ENCODE results near the gene CHCHD3. TPM values are rescaled to one million over a fixed set of nuclear protein-coding genes. Genes with fewer than 3 reads are reported as not detected.
A peak's percentile ranks its signal among the peaks of the same experiment; 100 is the strongest.

Gene CHCHD3
- polyA plus RNA-seq, 3 donors = 30.5 to 56.7 (median 48.8) TPM

DNA sequence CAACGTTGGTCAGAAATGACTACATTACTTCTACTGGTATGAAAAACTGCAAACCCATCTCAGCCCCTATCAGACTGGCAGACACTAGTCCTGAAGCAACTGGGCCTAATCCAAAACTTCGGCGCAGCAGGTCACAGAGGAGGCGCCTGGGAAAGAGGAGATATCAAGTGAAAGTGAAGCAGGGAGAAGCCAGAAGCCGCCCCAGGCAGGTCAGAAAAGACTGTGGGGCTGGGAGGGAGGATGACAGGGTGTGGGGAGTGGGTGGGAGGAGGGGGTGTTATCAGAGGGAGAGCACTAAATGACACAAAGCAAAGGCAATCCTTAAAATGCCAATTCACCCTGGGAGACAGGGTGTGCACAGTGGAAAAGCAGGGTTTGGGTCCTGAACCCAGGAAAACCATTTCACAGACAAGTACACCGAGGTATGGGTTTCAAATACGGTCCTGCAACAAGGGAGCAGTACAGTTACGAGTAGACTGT is 731 bp downstream of the CHCHD3 start:
- Mint-ChIP-seq H3K27me3 (ENCODE audit: low read depth in 3 of 3) (peaks cover 0 to 3% (median 0%) of the 10 kb centered on the region in 3 donors), H3K27ac (peak overlapping the region; percentile 90 to 98 (median 95)), H3K36me3 (peaks cover 5 to 11% of the 10 kb centered on the region in 2 donors), H3K4me3 (peak overlapping the region; percentile 90 to 93), H3K4me1 (peaks cover 18% of the 10 kb centered on the region), H3K9me3 (peaks cover 0 to 2% (median 0%) of the 10 kb centered on the region in 7 donors)
- peak overlapping the region; percentile 82 for H3K4me2 ChIP-seq (replicated peaks; ENCODE audit: extremely low read depth, low read length, poor library complexity, severe bottlenecking)
- H3K79me2 ChIP-seq (ENCODE audit: insufficient read depth, low read length) = peaks cover 56% of the 10 kb centered on the region
- TF ChIP-seq CTCF (IDR thresholded peaks at IDR 0.05) = no peak
- H3K36me3 ChIP-seq (replicated peaks in 1 of 2; ENCODE audit: control insufficient read depth in 1 of 2, insufficient read depth in 2 of 2, low read length in 2 of 2) = no peaks in the 10 kb centered on the region
- no peaks in the 10 kb centered on the region for H3K9me3 ChIP-seq (replicated peaks in 1 of 2; ENCODE audit: control insufficient read depth in 1 of 2, insufficient read depth in 1 of 2, low read length in 2 of 2)
- peaks cover 9 to 14% of the 10 kb centered on the region in 2 donors for H3K4me1 ChIP-seq (ENCODE audit: control insufficient read depth in 1 of 2, insufficient read depth in 2 of 2, low read length in 2 of 2)
- H2AFZ ChIP-seq (ENCODE audit: insufficient read depth, low read depth, low read length, poor library complexity, severe bottlenecking) = peak overlapping the region; percentile 97
- peak overlapping the region; percentile 62 to 93 (median 91) for H3K4me3 ChIP-seq (replicated peaks in 1 of 3; ENCODE audit: low read depth in 2 of 3, low read length in 3 of 3)
- intact Hi-C loops (cut with micrococcal nuclease) = loop anchor here in 1 of 2 donors (5.0 to 10.0 kb wide), 3 partner anchors 171 to 1234 kb away; partner anchors contain the start of genes EXOC4, LRGUK and SLC35B4
- peak overlapping the region; percentile 92 for H3K9ac ChIP-seq (ENCODE audit: insufficient read depth, low read length, poor library complexity, severe bottlenecking)
- H4K20me1 ChIP-seq (ENCODE audit: insufficient read depth, low read length) = peaks cover 11% of the 10 kb centered on the region
- 27% methylated on average over 6 of the region's 8 CpGs for whole genome bisulfite sequencing (ENCODE audit: insufficient coverage)
- H3K27me3 ChIP-seq (ENCODE audit: control insufficient read depth in 2 of 2, insufficient read depth in 2 of 2, low read length in 2 of 2) = no peaks in the 10 kb centered on the region
- DNase-seq = no peak
- H3K27ac ChIP-seq (ENCODE audit: low read depth in 1 of 2, low read length in 2 of 2) = peak overlapping the region; percentile 56 to 95

DNA sequence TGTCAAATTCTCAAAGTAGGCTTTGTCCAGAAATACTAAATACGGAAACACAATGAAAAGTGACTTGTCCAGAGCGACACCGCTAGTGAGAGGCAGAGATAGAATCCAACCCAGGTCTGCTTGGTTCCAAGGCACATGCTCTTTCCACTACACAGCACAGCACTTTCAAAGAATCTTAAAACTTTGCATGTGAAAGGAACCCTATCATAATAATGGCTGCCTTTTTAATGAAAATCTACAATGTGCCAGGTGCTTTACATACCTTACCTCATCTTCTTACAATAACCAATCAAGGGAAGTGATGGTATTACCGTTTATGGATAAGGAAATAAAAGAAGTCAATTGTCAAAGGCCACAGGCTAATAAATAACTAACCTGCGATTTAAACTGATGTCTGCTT is 2.6 kb downstream of the CHCHD3 start:
- H3K9me3 Mint-ChIP-seq = peaks cover 0 to 1% (median 0%) of the 10 kb centered on the region in 7 donors
- peaks cover 22% of the 10 kb centered on the region for H4K20me1 ChIP-seq (ENCODE audit: insufficient read depth, low read length)
- peaks cover 72% of the 10 kb centered on the region for H3K79me2 ChIP-seq (ENCODE audit: insufficient read depth, low read length)
- no peaks in the 10 kb centered on the region for H3K27me3 Mint-ChIP-seq (ENCODE audit: low read depth in 3 of 3)
- peaks cover 9 to 14% of the 10 kb centered on the region in 2 donors for H3K4me1 ChIP-seq (ENCODE audit: control insufficient read depth in 1 of 2, insufficient read depth in 2 of 2, low read length in 2 of 2)
- peaks cover 20% of the 10 kb centered on the region for H3K4me1 Mint-ChIP-seq
- no peaks in the 10 kb centered on the region for H3K27me3 ChIP-seq (ENCODE audit: control insufficient read depth in 2 of 2, insufficient read depth in 2 of 2, low read length in 2 of 2)
- H3K27ac Mint-ChIP-seq = peak overlapping the region in 1 of 7 donors; percentile 54
- intact Hi-C loops (cut with micrococcal nuclease) = no loop called here
- no peak overlapping the region for H3K4me3 Mint-ChIP-seq
- H3K4me2 ChIP-seq (replicated peaks; ENCODE audit: extremely low read depth, low read length, poor library complexity, severe bottlenecking) = no peak overlapping the region
- no peak overlapping the region for H3K4me3 ChIP-seq (replicated peaks in 1 of 3; ENCODE audit: low read depth in 2 of 3, low read length in 3 of 3)
- no peaks in the 10 kb centered on the region for H3K9me3 ChIP-seq (replicated peaks in 1 of 2; ENCODE audit: control insufficient read depth in 1 of 2, insufficient read depth in 1 of 2, low read length in 2 of 2)
- H3K9ac ChIP-seq (ENCODE audit: insufficient read depth, low read length, poor library complexity, severe bottlenecking) = no peak overlapping the region
- no peak for TF ChIP-seq CTCF (IDR thresholded peaks at IDR 0.05)
- WGBS (ENCODE audit: insufficient coverage) = 100% methylated on average over 3 of the region's 5 CpGs
- peaks cover 0 to 7% of the 10 kb centered on the region in 2 donors for H3K36me3 ChIP-seq (replicated peaks in 1 of 2; ENCODE audit: control insufficient read depth in 1 of 2, insufficient read depth in 2 of 2, low read length in 2 of 2)
- no peak for DNase-seq
- H2AFZ ChIP-seq (ENCODE audit: insufficient read depth, low read depth, low read length, poor library complexity, severe bottlenecking) = no peak overlapping the region
- H3K36me3 Mint-ChIP-seq = peaks cover 9 to 19% of the 10 kb centered on the region in 2 donors
- no peak overlapping the region for H3K27ac ChIP-seq (ENCODE audit: low read depth in 1 of 2, low read length in 2 of 2)
